Measurements from ENCODE around the gene ARFGAP1.
"Not testable (repeated sequence)": the region's sequence is repeated elsewhere in the genome, so short reads cannot be mapped to it uniquely, and the experiment has no call there.

ARFGAP1 gene

DNA sequence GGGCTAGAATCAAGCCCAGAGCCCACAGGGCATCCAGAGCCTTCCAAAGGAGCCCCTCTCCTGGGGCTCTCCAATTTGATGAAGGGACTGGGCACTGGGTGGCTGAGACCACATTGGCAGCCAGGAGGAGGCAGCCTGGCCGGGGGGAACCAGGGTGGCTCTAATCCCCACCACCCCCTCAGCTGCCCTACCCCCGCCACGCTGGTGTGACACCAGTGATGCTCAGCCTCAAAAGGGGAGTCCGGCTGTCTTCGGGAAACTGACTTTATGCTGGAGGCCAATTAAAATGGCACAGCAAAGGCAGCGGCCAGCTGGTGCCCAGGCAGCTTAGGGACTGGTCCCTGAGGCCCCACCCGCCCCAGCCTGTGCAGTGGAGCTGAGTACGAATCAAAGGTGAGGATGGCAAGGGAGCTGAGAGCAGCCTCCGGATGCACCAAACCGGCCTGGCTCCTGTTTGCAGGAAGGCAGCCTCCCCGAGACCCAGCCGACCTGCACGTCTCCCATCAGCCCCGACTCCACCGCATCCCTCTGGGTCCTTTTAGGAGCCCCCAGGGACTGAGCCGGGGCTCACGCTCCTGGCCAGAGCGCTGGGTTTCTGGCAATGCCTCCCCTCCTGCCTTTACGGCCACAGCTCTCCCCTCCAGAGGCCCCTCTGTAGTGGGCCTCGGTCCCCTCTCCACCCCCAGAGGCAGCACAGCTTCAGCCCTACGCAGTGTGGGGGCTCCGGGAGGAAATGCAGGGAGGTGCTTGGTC, 60.1 kb downstream of the ARFGAP1 start:
- no peak for DNase-seq (ENCODE audit: low read depth in 2 of 2)

DNA sequence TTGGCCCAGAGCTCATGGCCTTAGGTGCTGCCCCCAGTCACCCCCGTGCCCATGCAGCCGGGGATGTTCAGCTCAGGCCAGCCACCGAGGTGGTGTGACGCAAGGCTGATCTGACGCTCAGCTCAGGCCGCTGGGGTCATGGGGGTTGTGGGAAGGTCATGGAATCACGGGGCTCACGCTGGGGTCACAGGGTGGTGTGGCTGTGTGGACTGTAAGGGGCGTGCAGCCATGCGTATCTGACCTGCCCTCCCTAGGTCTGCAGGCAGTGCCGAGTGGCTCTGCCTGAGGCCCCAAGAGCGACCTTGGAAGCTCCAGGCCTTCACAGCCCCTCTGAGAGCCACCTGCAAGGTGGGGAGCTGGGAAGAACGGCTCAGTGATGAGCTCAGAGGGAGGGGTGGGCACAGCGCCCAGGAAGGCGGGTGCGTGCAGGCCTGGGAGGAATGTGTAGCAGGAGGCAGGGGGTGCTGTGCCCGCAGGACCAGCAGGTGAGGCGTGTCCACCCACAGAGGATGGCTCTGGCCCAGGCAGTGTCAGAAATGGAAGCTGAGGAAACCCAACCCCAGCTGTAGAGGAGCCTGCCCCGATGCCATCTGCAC, 60.7 kb downstream of the ARFGAP1 start:
- DNase-seq (ENCODE audit: low read depth in 2 of 2) = no peak

DNA sequence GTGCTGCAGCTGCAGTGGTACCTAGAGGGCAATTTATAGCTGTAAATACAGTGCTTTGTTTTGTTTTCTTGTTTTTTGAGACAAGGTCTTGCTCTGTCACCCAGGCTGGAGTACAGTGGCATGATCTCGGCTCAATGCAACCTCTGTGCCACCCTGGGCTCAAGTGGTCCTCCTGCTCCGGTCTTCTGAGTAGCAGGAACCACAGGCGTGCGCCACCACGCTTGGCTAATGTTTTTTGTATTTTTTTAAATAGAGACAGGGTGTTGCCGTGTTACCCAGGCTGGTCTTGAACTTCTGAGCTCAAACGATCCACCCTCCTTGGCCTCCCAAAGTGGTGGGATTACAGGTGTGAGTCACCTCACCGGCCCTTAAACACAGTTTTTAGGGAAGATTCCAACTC, 61.7 kb downstream of the ARFGAP1 start:
- DNase-seq (ENCODE audit: low read depth in 2 of 2) = no peak

DNA sequence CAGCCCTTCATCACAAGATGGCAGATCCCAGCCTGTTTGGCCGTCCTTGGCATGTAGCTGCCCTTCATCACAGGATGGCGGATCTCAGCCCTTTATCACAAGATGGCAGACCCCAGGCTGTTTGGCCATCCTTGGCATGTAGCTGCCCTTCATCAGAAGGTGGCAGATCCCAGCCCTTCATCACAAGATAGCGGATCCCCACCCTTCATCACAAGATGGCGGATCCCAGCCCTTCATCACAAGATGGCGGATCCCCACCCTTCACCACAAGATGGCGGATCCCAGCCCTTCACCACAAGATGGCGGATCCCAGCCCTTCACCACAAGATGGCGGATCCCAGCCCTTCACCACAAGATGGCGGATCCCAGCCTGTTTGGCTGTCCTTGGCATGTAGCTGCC, 62.4 kb downstream of the ARFGAP1 start:
- not testable (repeated sequence) for DNase-seq (ENCODE audit: low read depth in 2 of 2)

GRCh38 chr20:63335711-63336110, 63.1 kb downstream of the ARFGAP1 start:
- no peak for DNase-seq (ENCODE audit: low read depth in 2 of 2)

DNA sequence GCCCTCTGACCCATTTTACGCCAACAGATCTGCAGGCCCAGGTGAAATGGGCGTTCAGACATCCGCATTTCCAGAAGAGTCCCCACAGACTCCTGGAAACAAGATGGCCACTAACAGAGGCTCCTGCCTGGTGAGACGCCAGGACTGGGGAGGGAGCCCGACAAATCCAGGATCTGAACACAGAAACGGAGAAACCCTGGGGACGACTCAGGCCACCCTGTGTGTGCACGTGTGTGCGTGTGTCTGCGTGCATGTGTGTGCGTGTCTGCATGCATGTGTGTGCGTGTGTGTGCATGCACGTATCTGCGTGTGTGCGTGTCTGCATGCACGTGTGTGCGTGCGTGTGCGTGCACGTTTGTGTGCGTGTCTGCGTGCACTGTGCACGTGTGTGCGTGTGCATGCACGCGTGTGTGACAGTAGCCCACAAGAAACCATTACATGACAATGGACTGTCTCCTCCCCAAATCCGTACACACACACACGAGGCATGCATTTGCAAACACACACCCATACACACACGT, 63.7 kb downstream of the ARFGAP1 start:
- no peak for DNase-seq (ENCODE audit: low read depth in 2 of 2)

DNA sequence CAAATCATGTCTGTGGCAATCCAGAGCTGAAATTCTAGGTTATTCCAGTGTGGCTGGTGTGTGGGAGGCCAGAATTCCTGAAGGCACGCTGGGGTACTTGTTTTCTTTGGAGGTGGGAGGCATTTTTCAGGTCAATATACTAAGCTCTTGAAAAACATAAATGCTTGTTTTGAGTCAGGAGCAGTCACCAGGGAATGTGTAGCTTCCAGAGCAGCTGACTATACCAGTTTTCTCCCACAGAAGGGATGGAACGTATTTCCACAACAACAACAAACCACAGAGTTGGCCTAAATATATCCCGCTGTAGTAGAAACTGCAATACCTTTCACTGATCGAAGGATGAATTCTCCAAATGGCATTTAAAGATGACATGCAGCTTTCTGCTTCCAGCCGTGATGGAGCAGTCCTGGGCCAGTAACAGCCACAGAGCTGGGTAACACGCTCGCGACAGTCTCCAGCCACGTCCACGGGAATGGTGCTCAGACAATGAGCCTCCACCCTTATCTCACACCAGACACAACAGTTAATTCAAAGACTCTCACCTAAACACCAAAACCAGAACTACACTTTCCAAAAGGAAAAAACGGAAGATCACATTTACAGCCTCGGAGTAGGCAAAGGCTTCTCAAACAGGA, 65.3 kb downstream of the ARFGAP1 start:
- DNase-seq (ENCODE audit: low read depth in 2 of 2) = no peak
